NCI-H1436 (cell line): ENCODE results near the gene SLC12A1.

ENCODE experiments used
- DNase-seq: peaks from one replicate; lab custom pipeline; 2025; lab: John Stamatoyannopoulos, UW

The SLC12A1 gene

DNA sequence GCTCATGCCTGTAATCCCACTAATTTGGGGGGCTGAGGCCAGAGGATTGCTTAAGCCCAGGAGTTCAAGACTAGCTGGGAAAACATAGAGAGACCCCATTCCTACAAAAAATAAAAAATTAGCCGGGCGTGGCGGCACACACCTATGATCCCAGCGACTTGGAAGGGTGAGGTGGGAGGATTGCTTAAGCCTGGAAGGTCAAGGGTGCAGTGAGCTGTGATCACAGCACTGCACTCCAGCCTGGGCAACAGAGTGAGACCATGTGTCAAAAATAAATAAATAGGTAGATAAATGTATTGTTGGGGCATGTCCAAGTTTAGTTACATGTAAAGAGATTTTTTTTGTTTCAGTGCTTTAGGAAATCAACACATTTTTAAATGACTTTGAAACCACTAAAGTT, 36.4 kb downstream of the SLC12A1 start:
- DNase-seq = no peak

DNA sequence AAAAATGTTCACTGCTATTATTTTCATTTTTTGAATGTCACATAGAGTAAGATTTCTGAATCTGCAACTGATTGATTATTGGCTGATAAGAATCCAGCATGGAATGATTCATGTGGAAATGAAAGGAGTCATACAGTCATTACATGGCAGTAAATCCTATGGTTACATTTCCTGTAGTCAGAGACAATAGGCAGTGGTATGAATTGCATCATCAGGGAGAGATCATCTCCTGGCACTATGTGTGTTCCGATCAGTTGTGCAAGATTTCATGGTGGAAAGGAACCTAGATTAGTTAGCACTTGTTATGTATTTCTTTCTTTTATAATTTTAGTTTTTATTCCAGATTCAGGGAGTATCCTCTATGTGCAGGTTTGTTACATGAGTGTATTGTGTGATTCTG, 38.8 kb downstream of the SLC12A1 start:
- no peak for DNase-seq

DNA sequence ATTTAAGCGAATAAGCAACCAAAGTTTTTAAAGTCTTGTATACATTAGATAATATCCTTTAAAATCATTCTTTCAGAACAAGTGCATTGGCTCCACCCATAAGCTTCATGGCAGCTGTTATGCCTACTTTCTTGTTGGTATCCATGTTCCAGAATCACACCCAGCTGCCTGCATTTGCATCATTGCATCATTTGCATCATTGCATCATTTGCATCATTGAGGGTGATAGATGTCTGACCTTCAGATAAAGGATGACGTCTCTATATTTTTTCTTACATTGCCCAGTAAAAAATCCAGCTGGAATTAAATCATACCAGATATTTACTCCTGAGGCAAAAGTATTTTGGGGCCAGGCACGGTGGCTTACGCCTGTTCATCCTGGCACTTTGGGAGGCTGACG, 42.3 kb downstream of the SLC12A1 start:
- no peak for DNase-seq

DNA sequence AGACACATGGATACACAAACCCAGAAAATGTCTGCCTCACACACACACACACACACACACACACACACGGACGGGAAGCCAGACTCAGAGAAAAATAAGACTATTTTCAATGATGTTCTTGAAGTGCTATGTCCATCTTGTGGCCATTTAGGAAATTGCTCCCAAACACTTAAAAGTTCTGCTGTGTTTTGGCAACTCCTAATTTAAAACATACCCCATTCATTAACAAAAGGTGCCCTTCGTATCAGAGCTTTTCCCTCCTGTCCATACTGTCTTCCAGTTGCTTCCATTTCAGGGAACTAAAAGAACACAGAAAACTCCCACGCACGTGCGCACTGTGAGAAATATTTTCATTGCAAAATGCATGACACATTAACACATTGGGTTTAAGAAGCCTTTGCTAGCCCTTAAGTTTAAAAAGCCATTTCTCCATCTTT, 44.6 kb downstream of the SLC12A1 start:
- peak; percentile 7 for DNase-seq

DNA sequence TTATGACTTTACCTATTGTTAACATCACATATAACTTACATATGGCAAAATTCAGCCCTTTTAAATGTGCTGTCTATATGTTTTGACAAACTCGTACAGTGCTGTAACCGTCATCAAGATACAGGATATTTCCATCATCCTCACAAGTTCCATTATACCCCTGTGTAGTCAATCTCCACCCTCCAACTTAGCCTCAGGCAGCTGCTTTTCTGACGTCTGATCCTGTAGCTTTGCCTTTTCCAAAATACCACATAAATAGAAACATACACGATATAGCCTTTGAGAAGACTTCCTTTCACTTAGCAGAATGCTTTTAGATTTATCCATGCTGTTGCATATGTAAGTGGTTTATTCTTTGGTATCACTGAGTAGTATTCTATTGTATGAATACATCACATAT, 47.1 kb downstream of the SLC12A1 start:
- DNase-seq = no peak

DNA sequence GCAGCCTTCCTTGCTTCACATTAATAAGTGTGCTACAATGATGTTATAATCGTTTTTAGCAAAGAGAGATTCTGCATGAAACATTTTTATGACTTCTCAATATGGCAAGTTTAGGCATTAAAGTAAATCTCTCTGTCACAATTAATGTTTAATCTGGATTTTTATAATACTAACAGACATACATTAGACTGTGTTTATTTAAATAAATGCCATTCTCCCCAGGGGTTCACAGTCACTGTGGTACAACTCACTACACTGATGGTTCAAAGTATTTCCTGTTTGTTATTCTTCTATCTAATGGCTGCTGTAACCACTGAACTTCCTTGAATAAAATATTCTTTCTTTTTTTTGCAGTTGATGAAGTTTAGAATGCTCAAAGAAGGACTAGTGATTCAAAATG, 59.0 kb downstream of the SLC12A1 start:
- no peak for DNase-seq

DNA sequence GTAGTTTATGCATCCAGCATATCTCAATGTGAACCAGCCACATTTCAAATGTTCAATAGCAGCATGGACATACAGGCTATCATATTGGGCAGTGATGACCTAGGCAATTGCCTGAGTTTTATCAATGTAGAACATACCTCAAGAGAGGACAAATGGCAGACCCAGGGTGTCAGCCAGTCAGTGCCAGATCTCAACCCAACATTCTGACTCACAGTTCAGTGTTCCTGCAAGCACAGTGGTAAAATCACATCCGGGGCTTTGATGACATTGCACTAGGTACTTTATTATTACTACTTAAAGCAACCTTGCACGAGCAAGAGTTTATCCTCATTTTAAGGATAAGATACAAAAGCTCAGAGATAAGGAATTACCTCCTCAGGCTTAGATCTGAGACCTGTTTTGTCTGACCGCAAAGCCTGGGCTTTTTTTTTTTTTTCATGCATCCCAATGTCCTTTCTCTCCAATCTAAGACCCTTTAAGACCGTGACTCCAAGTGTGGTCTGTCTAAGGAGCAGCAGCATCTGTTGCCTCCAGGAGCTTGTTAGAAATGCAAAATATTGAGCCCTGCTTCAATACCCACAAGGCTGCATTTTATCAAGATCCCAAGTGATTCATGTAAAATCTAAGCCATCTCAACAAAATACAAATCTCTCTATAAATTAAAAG, 60.1 kb downstream of the SLC12A1 start:
- no peak for DNase-seq

DNA sequence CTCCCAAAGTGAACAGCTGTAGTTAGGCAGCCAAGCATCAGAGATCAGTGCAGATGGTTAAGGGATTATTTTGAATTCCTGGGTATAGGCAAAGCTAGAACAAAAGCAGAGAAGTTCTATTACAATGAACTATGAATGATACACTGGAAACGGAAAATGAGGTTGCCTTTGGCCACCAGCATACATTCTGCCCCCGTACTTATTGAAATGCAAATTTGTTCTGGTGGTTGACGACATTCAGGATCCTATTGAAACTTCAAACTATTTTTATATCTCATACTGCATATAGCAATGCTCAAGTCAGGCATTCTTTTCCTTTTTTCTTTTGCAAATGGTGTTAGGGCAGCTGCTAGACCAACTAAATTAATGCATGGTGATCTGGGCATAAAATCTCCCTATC, 61.7 kb downstream of the SLC12A1 start:
- DNase-seq = no peak

DNA sequence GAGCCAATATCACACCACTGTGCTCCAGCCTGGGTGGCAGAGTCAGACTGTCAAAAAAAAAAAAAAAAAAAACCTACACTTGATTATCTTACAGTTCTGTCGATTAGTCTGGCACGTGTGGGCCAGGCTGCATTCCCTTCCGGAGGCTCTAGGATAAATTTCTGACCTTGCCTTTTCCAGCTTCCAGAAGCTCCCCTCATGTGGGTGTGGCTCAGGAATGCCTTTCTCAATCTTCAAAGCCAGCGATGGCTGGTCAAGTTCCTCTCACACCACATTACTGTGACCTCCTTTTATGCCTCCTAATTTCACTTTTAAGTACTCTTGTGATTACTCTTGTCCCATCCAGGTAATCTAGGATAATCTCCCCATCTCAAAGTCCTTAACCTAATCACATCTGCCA, 66.9 kb downstream of the SLC12A1 start:
- DNase-seq = no peak

DNA sequence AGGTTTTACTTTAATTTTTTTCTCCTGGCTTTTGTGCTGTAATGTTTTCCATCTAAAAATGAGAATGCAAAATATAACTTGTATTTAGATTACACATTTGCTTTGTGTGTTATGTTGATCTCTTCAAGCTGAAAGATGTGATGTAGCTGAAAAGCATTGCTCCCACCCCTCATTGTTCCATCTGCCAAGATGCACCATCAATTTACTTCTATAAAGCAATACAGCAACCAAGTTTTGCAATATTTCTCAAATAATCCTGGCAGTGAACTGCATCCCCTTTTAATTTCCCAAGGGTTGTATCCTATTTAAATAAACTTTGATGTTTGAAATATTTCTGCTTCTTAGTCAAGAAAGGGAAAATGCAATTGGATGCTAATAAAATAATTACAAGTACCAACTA, 72.6 kb downstream of the SLC12A1 start:
- no peak for DNase-seq

DNA sequence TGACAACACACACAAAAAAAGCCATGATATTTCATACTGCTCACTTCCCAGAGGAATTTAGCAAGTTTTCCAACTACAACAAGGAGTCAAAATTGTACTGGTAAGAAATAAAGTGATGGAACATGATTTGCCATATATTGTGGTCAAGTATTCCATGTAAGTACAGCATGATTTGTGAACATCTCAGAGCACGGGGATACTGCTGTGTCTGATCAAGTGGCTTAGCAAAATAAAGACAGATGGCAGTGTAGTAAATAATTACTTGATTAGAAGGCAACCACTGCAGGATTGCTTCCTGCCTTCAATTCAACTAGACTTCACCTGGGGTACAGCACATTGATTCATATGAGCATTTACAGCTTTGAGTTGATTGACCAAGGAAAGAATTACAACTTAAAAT, 73.5 kb downstream of the SLC12A1 start:
- no peak for DNase-seq

DNA sequence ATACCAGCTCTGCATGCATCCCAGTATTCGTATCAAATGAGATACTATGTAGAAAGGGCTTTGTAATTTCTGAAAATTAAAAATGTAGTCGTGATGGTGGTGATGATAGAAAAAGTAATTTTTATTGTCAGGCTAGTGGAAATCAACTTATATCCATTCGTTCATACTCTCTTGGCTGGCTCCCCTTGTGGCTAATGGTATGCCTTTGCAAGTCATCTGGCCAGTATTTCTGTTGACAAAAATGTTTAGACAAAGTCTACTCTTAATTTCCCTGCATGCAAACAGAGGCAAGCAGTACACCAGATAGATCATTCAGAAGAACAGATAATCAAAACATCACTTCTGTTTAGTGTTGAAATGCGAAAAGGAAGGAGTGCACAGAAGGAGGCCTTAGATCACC, 75.6 kb downstream of the SLC12A1 start:
- DNase-seq = no peak

DNA sequence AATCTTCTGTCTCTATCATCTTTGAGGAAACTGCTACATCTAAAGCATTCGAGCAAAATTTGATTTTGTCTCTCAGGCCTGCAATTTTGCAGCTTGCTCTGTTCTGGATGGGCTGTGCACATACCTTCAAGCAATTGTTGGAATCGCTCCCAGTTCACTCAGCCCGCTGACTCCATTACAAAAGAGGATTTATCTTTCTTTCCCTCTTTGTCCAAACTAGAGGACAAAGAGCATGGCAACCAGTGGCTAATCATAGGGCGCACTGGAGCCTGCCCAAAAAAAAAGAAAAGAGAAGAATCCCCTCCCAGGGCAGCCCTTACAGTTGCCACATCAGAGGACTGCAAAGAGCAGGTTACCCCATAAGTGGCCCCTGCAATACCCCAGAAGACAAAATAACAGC, 76.1 kb downstream of the SLC12A1 start:
- DNase-seq = no peak

DNA sequence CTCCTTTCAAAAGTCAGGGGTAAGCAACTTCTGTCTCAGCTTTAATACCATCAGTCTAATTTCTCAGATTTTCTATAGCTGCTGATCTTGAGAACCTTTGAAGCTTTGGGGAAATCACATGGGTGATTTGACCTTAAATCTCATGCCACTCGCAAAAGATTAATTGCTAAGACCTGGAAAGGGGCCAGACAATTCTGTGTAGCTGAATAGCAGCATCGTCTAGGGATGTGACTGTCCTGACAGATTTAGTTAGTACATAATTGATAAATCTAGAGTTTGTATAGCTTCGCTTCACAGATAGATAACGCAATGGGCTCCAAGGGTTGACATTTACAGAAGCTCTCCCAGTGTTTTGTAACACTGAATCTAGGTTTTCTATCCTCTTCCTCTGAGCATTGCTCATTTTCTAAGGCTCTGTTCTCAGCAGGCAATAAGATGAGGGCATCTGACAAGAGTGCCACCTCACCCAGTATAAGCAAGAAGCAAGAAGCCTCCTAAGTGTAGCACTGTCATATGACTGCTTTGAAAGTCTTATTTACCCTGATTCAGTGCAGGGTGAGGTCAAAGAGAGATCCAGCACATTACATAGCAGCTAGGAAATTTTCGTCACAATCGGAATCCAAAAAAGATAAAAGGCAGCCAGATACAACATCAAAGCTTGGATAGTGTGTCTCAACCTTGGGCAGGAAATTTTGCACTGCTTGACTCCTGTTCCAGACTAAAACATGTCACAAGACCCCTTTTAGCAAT, 77.5 kb downstream of the SLC12A1 start:
- DNase-seq = no peak

DNA sequence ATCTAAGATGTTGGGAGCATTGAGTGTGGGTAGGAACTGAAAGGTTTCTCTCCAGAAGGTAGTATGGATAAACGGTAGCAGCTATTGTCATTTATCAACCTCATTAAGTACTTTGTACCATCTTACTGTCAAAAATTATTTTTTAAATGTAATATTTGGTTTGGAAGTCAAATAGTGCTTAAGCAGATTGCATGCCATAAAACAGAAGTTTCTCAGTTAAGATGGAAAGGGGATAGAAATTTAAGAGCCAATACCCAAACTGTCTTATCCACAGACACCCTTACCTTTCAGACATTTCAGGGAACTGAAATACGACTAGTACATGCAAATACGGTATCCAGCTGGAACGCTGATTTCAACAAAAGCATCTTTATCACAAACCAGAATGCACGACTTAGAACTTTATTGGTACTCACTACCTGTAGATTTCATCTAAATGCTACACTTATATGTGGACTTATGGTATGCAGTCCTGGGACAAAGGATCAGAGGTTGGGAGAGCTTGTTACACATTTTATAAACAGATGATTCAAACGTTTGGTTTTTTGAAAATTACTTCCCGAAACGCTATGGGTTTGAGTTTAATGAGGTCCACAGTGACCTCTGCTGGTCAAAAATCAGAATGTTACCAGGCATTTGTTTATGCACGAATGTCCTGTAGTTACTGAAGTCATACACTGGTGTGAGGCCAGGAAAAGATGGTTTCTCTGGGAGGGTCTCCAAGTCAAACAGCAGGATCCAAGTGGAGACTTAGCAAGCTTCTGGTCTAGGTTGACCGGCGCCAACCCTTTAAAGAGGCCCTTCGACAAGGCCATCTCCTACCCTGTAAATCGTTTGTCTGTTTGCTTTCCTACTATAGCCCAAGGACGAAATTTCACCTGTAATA, 79.5 kb downstream of the SLC12A1 start:
- DNase-seq = peak; percentile 74

DNA sequence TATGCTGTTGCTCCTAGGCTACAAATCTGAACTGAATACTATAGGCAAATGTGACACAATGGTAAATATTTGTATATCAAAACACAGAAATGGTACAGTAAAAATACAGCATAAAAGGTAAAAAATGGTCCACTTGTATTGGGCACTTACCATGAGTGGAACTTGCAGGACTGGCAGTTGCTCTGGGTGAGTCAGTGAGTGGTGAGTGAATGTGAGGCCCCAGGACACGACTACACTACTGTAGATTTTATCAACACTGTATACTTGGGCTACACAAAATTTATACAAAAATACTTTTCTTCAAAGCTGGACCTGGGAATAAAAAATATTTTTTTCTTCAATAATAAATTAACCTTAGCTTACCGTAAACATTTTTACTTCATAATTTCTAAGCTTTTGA, 83.5 kb downstream of the SLC12A1 start:
- no peak for DNase-seq

DNA sequence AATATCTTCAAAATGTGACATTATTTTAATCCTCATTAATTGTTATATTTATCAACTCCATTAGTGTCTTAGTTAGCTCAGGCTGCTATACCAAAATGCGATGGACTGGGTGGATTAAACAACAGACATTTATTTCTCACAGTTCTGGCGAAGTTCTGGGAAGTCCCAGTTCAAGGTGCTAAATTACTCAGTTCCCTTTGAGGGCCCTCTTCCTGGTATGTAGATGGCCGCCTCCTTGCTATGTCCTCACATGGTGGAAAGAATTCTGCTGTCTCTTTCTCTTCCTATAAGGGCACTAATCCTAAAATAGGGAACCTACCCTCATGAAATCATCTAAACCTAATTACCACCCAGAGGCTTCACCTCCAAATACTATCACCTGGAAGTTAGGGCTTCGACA, 86.4 kb downstream of the SLC12A1 start:
- no peak for DNase-seq

DNA sequence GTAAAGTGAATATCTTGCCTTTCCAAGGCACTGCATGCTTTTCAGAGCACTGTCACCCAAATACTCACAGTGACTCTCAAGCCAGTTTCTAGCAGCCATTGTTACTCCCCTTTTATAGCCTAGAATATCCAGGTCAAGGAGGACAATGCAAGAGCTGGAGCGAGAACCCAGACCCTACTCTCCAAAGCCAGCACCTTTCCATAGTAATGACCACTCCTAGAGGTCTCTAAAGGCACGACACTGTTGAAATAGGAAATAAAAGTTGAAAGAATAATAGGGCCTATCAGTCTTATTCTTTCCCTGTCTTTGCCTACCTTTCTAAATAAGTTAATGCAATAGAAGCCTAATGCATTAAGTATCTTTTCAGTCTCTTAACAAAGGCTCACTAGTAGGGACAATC, 91.6 kb downstream of the SLC12A1 start:
- DNase-seq = no peak

DNA sequence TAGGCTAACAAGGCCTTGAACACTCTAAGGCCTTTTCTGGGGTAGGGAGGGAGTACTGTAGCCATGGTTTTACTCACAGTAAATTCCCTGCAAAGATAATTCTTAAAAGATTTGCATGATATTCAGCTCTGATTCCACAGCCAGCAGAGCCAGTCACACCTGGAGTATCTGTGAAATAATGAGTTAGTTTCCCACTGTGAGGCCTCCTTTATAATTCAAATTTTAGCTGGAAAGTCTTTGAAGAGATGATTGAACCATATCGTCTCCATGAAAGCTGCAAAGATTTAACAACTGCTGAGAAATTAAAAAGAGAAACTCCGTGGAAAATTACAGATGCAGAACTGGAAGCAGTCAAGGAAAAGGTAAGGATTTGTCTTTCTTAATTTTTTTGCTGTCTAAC, 92.8 kb downstream of the SLC12A1 start:
- no peak for DNase-seq

DNA sequence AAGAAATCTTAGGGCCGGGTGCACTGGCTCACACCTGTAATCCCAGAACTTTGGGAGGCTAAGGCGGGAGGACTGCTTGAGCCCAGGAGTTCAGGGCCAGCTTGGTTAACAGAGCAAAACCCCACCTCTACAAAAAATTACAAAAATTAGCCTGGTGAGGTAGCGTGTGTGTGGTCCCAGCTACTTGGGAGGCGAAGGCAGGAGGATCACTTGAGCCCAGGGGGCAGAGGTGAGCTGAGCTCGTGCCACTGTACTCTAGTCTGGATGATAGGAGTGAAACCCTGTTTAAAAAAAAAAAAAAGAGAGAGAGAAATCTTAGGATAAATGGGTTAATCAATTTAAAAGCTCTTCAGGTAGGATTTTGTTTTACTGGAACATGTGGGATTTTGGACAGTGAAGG, 93.9 kb downstream of the SLC12A1 start:
- DNase-seq = no peak

DNA sequence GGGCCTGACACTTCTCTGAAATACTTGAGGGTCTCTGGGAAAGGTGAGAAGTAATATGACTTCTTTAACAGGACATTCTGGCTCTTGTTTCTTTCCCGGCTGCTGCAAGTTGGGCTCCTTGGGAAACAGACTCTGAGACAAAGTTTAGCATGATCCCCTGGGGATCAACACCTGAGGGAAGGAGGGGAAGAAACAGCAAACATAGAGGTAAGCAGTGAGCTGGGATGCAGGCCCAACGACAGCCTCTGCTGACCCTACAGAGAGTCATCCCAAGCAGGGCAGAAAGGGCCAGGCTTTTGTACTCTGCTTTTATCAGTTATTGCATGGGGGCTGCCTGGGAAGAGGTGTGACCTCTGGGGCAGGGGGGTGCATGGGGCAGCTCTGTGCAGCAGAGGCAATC, 98.3 kb downstream of the SLC12A1 start:
- no peak for DNase-seq

DNA sequence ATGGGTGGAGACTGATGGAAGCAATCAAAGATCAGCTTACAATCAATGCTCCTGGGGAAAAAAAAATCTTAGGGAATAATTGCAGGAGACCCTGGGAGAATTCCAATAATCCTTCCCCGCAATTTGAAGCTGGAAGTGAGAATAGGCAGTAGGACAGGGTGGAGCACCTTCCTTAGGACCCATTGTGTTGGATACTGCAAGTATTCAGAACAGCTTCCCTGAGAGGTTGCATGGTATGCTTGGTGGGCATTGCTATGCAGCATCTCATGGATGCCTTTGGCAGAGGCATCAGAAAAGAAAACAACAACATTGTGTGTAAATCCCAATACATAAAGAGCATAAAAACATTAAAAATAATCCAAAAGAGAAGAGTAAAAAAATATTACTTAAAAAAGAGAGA, 100.5 kb downstream of the SLC12A1 start:
- DNase-seq = no peak

DNA sequence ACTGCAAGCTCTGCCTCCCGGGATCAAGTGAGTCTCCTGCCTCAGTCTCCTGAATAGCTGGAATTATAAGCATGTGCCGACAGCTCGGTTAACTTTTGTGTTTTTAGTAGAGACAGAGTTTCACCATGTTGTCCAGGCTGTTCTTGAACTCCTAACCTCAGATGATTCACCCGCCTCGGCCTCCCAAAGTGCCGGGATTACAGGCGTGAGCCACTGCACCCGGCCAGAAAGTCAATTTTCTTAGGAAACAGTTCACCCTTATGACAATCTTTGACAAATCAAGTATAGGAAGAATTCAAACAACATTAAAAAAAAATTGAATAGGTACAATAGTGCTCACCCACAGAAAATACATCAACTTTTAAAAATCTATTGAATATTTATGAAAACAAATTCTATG, 101.5 kb downstream of the SLC12A1 start:
- DNase-seq = no peak
